HCT116 (cell line): Measurements from ENCODE around the gene CRIP1. TPM values are rescaled to one million over a fixed set of nuclear protein-coding genes. Genes with fewer than 3 reads are reported as not detected.

Source experiments
- ATAC-seq: fragments of 200-7000 bp; cut with Tn5 transposase; 2 replicates; pipeline ENCODE4 v1.9.1; 2020; ENCODE audit warnings: mild to moderate bottlenecking, moderate library complexity
- BruUV-seq: library from RNA; stranded (reverse); fragments of 400-500 nt; replicated peaks from 2 replicates; lab custom pipeline; 2021; lab: Mats Ljungman, UMichigan
- CTCF ChIA-PET: fragments of 300-600 bp; sonication (Branson Sonifier 250); formaldehyde crosslinking; loops from one replicate; lab custom pipeline; 2021; ENCODE audit warnings: antibody characterized with exemption; lab: Charles Lee
- POLR2A ChIA-PET: fragments of 300-600, 350-600 bp; sonication (Branson Sonifier 250); formaldehyde crosslinking; loops from one replicate; lab custom pipeline; 2021; ENCODE audit warnings: antibody characterized with exemption; lab: Charles Lee
- RAD21 ChIA-PET, 2 experiments: fragments of 300-600 bp; sonication (Branson Sonifier 250); formaldehyde crosslinking; loops; one replicate each; lab custom pipeline; 2023; ENCODE audit warnings: low total read pairs in 2 of 2; ENCODE audit not compliant: uncharacterized antibody in 2 of 2, unreplicated experiment in 2 of 2, low non-redundant PET in 1 of 2; lab: Charles Lee
- DNase-seq: peaks from one replicate; pipeline ENCODE4 v3.0.0-alpha.2; 2010; ENCODE audit warnings: low read depth, low spot score
- H2AFZ ChIP-seq: fragments of 200-600 bp; shearing (Covaris generic), sonication (generic); 2 replicates; pipeline ENCODE4 v1.6.1; 2017; ENCODE audit warnings: low read depth, mixed run types, mixed read lengths, antibody characterized with exemption, low read length; ENCODE audit not compliant: poor library complexity, severe bottlenecking
- H3K27ac ChIP-seq: 2 replicates; pipeline ENCODE4 v1.5.1; 2012; ENCODE audit warnings: low read depth, low read length
- H3K27me3 ChIP-seq: fragments of 200-600 bp; sonication (generic); 2 replicates; pipeline ENCODE4 v1.6.1; 2016; ENCODE audit warnings: mixed run types, low read length, mixed read lengths; ENCODE audit not compliant: insufficient read depth
- H3K36me3 ChIP-seq, 2 experiments: fragments of 200-500 bp in 1 of 2; fragments of 200-600 bp in 1 of 2; sonication (Bioruptor generic) in 1 of 2; sonication (generic) in 1 of 2; 2 replicates each; pipeline versions ENCODE4 v1.5.1 to v1.6.1; 2014 to 2016; ENCODE audit warnings: low read length in 2 of 2, inconsistent platforms in 1 of 2, mixed read lengths in 1 of 2, mixed run types in 1 of 2; ENCODE audit not compliant: insufficient read depth in 2 of 2, control insufficient read depth in 1 of 2
- H3K4me1 ChIP-seq, 2 experiments: fragments of 200-600 bp in 1 of 2; sonication (generic) in 1 of 2; 2 replicates each; pipeline versions ENCODE4 v1.5.1 to v1.6.1; 2012 to 2017; ENCODE audit warnings: low read length in 2 of 2, inconsistent platforms in 1 of 2, mild to moderate bottlenecking in 1 of 2, mixed read lengths in 1 of 2, mixed run types in 1 of 2, moderate library complexity in 1 of 2; ENCODE audit not compliant: insufficient read depth in 2 of 2, control insufficient read depth in 1 of 2
- H3K4me2 ChIP-seq: fragments of 200-600 bp; sonication (generic); 2 replicates; pipeline ENCODE4 v1.6.1; 2017; ENCODE audit warnings: mixed run types, low read length, mixed read lengths
- H3K4me3 ChIP-seq, 2 experiments: fragments of 200-600 bp in 1 of 2; sonication (generic) in 1 of 2; replicated peaks in 1 of 2; 2 replicates each; pipeline ENCODE4 v1.5.1; 2011 to 2016; ENCODE audit warnings: low read length in 2 of 2, control low read depth in 1 of 2, low read depth in 1 of 2, mild to moderate bottlenecking in 1 of 2, mixed read lengths in 1 of 2, mixed run types in 1 of 2
- H3K79me2 ChIP-seq: fragments of 200-600 bp; sonication (generic); 2 replicates; pipeline ENCODE4 v1.6.1; 2017; ENCODE audit warnings: mild to moderate bottlenecking, mixed run types, low read length, moderate library complexity, mixed read lengths; ENCODE audit not compliant: insufficient read depth
- H3K9ac ChIP-seq: fragments of 200-600 bp; sonication (generic); 2 replicates; pipeline ENCODE4 v1.6.1; 2016; ENCODE audit warnings: low read length, mixed read lengths
- H3K9me2 ChIP-seq: fragments of 200-600 bp; sonication (generic), shearing (Covaris generic); 2 replicates; pipeline ENCODE4 v1.6.1; 2017; ENCODE audit warnings: mixed run types, mild to moderate bottlenecking, moderate library complexity; ENCODE audit not compliant: insufficient read depth
- H3K9me3 ChIP-seq, 2 experiments: fragments of 200-500 bp in 1 of 2; fragments of 200-600 bp in 1 of 2; sonication (Bioruptor generic) in 1 of 2; sonication (generic) in 1 of 2; 2 replicates each; pipeline ENCODE4 v1.6.1; 2014 to 2017; ENCODE audit warnings: low read length in 2 of 2, mixed read lengths in 2 of 2, inconsistent platforms in 1 of 2, low read depth in 1 of 2, mild to moderate bottlenecking in 1 of 2, mixed run types in 1 of 2, moderate library complexity in 1 of 2; ENCODE audit not compliant: control insufficient read depth in 1 of 2, insufficient read depth in 1 of 2
- H4K20me1 ChIP-seq: fragments of 200-600 bp; sonication (generic), shearing (Covaris generic); 2 replicates; pipeline ENCODE4 v1.6.1; 2017; ENCODE audit warnings: mixed run types, mild to moderate bottlenecking, moderate library complexity; ENCODE audit not compliant: insufficient read depth
- CBX3 ChIP-seq: IDR thresholded peaks from 2 replicates; pipeline ENCODE4 v1.6.1; 2012; ENCODE audit warnings: low read depth
- CEBPB ChIP-seq: IDR thresholded peaks from 2 replicates; pipeline ENCODE4 v1.6.1; 2012; ENCODE audit warnings: low read depth
- ELF1 ChIP-seq: IDR thresholded peaks from 2 replicates; pipeline ENCODE4 v1.6.1; 2012; ENCODE audit warnings: low read depth, borderline replicate concordance
- EZH2 ChIP-seq: fragments of 200-600 bp; sonication (generic); IDR thresholded peaks from 2 replicates; pipeline ENCODE4 v1.6.1; 2017; ENCODE audit warnings: antibody characterized with exemption, mixed run types
- EZH2phosphoT487 ChIP-seq: fragments of 200-600 bp; IDR thresholded peaks from 2 replicates; pipeline ENCODE4 v1.6.1; 2018; ENCODE audit warnings: antibody characterized with exemption, borderline replicate concordance
- FOSL1 ChIP-seq: IDR thresholded peaks from 2 replicates; pipeline ENCODE4 v1.6.1; 2012; ENCODE audit warnings: low read depth
- MAX ChIP-seq: IDR thresholded peaks from 2 replicates; pipeline ENCODE4 v1.6.1; 2012
- POLR2AphosphoS5 ChIP-seq: IDR thresholded peaks from 2 replicates; pipeline ENCODE4 v1.6.1; 2011; ENCODE audit warnings: mild to moderate bottlenecking, low read depth, low read length, moderate library complexity
- SIN3A ChIP-seq: IDR thresholded peaks from 2 replicates; pipeline ENCODE4 v1.6.1; 2012; ENCODE audit warnings: low read depth
- SRF ChIP-seq: IDR thresholded peaks from 2 replicates; pipeline ENCODE4 v1.6.1; 2012; ENCODE audit warnings: low read depth
- TCF7L2 ChIP-seq: IDR thresholded peaks from 2 replicates; pipeline ENCODE4 v1.7.0; 2011; ENCODE audit warnings: borderline replicate concordance, inconsistent platforms; ENCODE audit not compliant: insufficient read depth, insufficient read length; ENCODE audit errors: extremely low read depth
- ZFX ChIP-seq: fragments of 450-650 bp; IDR thresholded peaks from 2 replicates; pipeline ENCODE4 v1.6.1; 2017
- ZNF274 ChIP-seq: fragments of 200-500 bp; sonication (Bioruptor generic); IDR thresholded peaks from 2 replicates; pipeline ENCODE4 v1.6.1; 2014; ENCODE audit warnings: mild to moderate bottlenecking, low read depth, low read length, inconsistent platforms
- intact Hi-C: fragments of 100-400 bp; cut with micrococcal nuclease; formaldehyde crosslinking; loops from 2 replicates; pipeline ENCODE4 v1.10.0; 2022
- total RNA-seq: library from RNA; stranded (reverse); gene quantifications from one replicate; pipeline ENCODE4 v1.2.1, GENCODE V29; 2021; ENCODE audit not compliant: unreplicated experiment
- TF ChIP-seq, protein P1 (sequence below): IDR thresholded peaks from 2 replicates; pipeline ENCODE4 v1.6.1; 2012
- TF ChIP-seq, protein P2 (sequence below): IDR thresholded peaks from 2 replicates; pipeline ENCODE4 v1.6.1; 2011; ENCODE audit warnings: mild to moderate bottlenecking, low read length, moderate library complexity; ENCODE audit not compliant: insufficient replicate concordance; ENCODE audit errors: extremely low read depth

The CRIP1 gene
- total RNA-seq, 1 experiment from 2014 or later: 260 TPM

DNA sequence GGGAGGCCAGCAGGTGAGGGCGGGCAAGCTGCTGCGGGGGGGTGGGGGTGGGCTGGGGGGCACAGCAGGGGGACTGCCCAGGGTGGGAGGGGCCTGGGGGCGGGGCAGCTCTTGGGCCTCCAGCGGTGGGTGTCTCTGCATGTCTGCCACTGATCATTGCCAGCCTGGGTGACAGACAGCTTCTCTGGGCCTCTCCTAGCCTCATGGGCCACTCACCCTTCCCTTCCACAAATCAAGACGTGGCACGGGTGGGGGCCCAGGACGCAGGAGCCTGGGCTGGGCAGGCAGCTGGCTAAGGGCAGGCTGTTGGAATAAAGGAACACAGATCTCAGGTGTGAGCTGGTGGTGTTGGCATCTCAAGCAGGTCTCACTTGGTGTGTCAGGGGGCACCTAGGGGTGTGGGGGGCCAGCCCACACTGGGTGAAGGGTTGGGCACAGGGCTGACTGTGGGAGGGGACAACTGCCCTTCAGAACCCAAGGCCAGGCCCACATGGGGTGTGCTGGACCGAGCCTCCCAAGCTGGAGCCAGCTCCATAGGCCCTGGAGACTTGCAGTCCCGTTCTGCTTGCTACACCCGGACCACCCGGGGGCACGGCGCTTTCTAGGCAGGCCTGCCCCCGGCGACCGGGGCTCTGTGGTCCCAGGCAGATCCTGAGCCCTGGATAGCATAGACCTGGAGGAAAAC is 7.4 kb downstream of the CRIP1 start:
- ChIA-PET CTCF (no interaction called here), POLR2A (no interaction called here), RAD21 (no interaction called here)
- H3K9me3 ChIP-seq: no peaks in the 10 kb centered on the region
- intact Hi-C loops: loop anchor here (5.0 kb wide), 1 partner anchor 33 kb away; the partner anchor contains the start of gene TMEM121
- H2AFZ ChIP-seq: no peak overlapping the region
- H3K36me3 ChIP-seq: 0 out of 4 replicates have a peak, but pooled peaks cover 0 to 3% of the 10 kb centered on the region in 2 experiments
- no peak overlapping the region for H3K4me2 ChIP-seq
- H3K79me2 ChIP-seq: peaks cover 13% of the 10 kb centered on the region
- no TSS peak for BruUV-seq
- DNase-seq (no peak), ATAC-seq (no peak)
- no peak overlapping the region for H3K9ac ChIP-seq
- no peaks in the 10 kb centered on the region; the same call in 1 of the 2 replicates for H4K20me1 ChIP-seq
- H3K27ac ChIP-seq: no peak overlapping the region
- peaks cover 9 to 18% of the 10 kb centered on the region in 2 experiments for H3K4me1 ChIP-seq
- no peak for TF ChIP-seq CEBPB
- no peak for TF ChIP-seq TCF7L2
- no peak for TF ChIP-seq ZNF274
- TF ChIP-seq, protein P1, sequence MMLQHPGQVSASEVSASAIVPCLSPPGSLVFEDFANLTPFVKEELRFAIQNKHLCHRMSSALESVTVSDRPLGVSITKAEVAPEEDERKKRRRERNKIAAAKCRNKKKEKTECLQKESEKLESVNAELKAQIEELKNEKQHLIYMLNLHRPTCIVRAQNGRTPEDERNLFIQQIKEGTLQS: no peak
- TF ChIP-seq FOSL1: no peak
- no peak for TF ChIP-seq ELF1
- TF ChIP-seq CBX3: no peak
- TF ChIP-seq EZH2phosphoT487: no peak
- no peak for TF ChIP-seq POLR2AphosphoS5
- no peak for TF ChIP-seq MAX
- no peak for TF ChIP-seq EZH2
- no peak for TF ChIP-seq SIN3A
- TF ChIP-seq SRF: no peak
- TF ChIP-seq, protein P2, sequence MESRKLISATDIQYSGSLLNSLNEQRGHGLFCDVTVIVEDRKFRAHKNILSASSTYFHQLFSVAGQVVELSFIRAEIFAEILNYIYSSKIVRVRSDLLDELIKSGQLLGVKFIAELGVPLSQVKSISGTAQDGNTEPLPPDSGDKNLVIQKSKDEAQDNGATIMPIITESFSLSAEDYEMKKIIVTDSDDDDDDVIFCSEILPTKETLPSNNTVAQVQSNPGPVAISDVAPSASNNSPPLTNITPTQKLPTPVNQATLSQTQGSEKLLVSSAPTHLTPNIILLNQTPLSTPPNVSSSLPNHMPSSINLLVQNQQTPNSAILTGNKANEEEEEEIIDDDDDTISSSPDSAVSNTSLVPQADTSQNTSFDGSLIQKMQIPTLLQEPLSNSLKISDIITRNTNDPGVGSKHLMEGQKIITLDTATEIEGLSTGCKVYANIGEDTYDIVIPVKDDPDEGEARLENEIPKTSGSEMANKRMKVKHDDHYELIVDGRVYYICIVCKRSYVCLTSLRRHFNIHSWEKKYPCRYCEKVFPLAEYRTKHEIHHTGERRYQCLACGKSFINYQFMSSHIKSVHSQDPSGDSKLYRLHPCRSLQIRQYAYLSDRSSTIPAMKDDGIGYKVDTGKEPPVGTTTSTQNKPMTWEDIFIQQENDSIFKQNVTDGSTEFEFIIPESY: no peak
- TF ChIP-seq ZFX: no peak
- no peaks in the 10 kb centered on the region for H3K9me2 ChIP-seq
- H3K4me3 ChIP-seq: no peak overlapping the region
- H3K27me3 ChIP-seq: no peaks in the 10 kb centered on the region
